ENCODE results near the gene SDCBP2. TPM values are rescaled to one million over a fixed set of nuclear protein-coding genes. Genes with fewer than 3 reads are reported as not detected.

SDCBP2 gene
- total and polyA plus RNA-seq, 7 experiments from 2014 or later, result 1.0 to 3.6 (median 1.4) TPM

GRCh38 chr20:1319462-1319861 is 9.5 kb downstream of the SDCBP2 start:
- Mint-ChIP-seq H3K4me1 (peaks cover 0 to 24% (median 0%) of the 10 kb centered on the region in 7 donors), H3K4me3 (no peak overlapping the region), H3K36me3 (peaks cover 0 to 12% (median 0%) of the 10 kb centered on the region in 5 donors), H3K27me3 (no peaks in the 10 kb centered on the region), H3K27ac (no peak overlapping the region), H3K9me3 (peaks cover 0 to 4% (median 0%) of the 10 kb centered on the region in 11 donors)
- CTCF ChIA-PET, result no interaction called here
- DNase-seq, result no peak
- ATAC-seq, result no peak
- peaks cover under 1 to 2% of the 10 kb centered on the region in 2 donors for H3K4me1 ChIP-seq (ENCODE audit: control insufficient read depth in 2 of 2, insufficient read depth in 2 of 2, low read length in 2 of 2)
- no peaks in the 10 kb centered on the region for H3K27me3 ChIP-seq (ENCODE audit: control insufficient read depth in 2 of 2, insufficient read depth in 2 of 2, low read length in 2 of 2)
- H3K4me3 ChIP-seq (ENCODE audit: low read length), result no peak overlapping the region
- POLR2A ChIA-PET, result interaction anchor here (1.1 kb wide), 1 partner anchor 16 kb away, joined by 3 read pairs; no protein-coding TSS in a partner anchor
- intact Hi-C loops (cut with micrococcal nuclease), result no loop called here
- no peak overlapping the region for H3K27ac ChIP-seq (ENCODE audit: low read depth, low read length)
- H3K9me3 ChIP-seq (ENCODE audit: control insufficient read depth in 2 of 3, low read length in 3 of 3), result no peaks in the 10 kb centered on the region
- H3K36me3 ChIP-seq (ENCODE audit: control insufficient read depth in 2 of 3, insufficient read depth in 3 of 3, low read length in 3 of 3), result no peaks in the 10 kb centered on the region

GRCh38 chr20:1319051-1319450 is 9.9 kb downstream of the SDCBP2 start:
- H3K4me1 ChIP-seq (ENCODE audit: control insufficient read depth in 2 of 2, insufficient read depth in 2 of 2, low read length in 2 of 2), result no peaks in the 10 kb centered on the region
- no peak for ATAC-seq
- peaks cover 0 to 22% (median 0%) of the 10 kb centered on the region in 7 donors for H3K4me1 Mint-ChIP-seq
- H3K27ac ChIP-seq (ENCODE audit: low read depth, low read length), result no peak overlapping the region
- H3K9me3 Mint-ChIP-seq, result peaks cover 0 to 4% (median 0%) of the 10 kb centered on the region in 11 donors
- peak overlapping the region in 1 of 9 donors; percentile 56 for H3K27ac Mint-ChIP-seq
- no peaks in the 10 kb centered on the region for H3K9me3 ChIP-seq (ENCODE audit: control insufficient read depth in 2 of 3, low read length in 3 of 3)
- intact Hi-C loops (cut with micrococcal nuclease), result no loop called here
- H3K36me3 ChIP-seq (ENCODE audit: control insufficient read depth in 2 of 3, insufficient read depth in 3 of 3, low read length in 3 of 3), result no peaks in the 10 kb centered on the region
- ChIA-PET POLR2A (no interaction called here), CTCF (interaction anchor here (0.9 kb wide), 1 partner anchor 149 kb away, joined by 3 read pairs; no protein-coding TSS in a partner anchor)
- H3K4me3 ChIP-seq (ENCODE audit: low read length), result no peak overlapping the region
- no peak for DNase-seq
- H3K36me3 Mint-ChIP-seq, result peaks cover 0 to 12% (median 0%) of the 10 kb centered on the region in 5 donors
- H3K4me3 Mint-ChIP-seq, result no peak overlapping the region
- no peaks in the 10 kb centered on the region for H3K27me3 ChIP-seq (ENCODE audit: control insufficient read depth in 2 of 2, insufficient read depth in 2 of 2, low read length in 2 of 2)
- H3K27me3 Mint-ChIP-seq, result no peaks in the 10 kb centered on the region

GRCh38 chr20:1317545-1318255 is 11.2 kb downstream of the SDCBP2 start:
- peak overlapping the region in 2 of 9 donors; percentile 13 to 45 for H3K27ac Mint-ChIP-seq
- POLR2A ChIA-PET, result interaction anchor here (0.5 kb wide), 1 partner anchor 77 kb away, joined by 3 read pairs; no protein-coding TSS in a partner anchor

GRCh38 chr20:1315804-1316203 is 13.1 kb downstream of the SDCBP2 start:
- ChIA-PET CTCF (interaction anchor here (0.6 to 2.3 kb wide), 3 partner anchors 121 to 150 kb away, joined by 3 to 11 read pairs (median 7); no protein-coding TSS in a partner anchor), POLR2A (no interaction called here)
- ATAC-seq (no peak), DNase-seq (no peak)
- Mint-ChIP-seq H3K4me1 (peaks cover 0 to 19% (median 4%) of the 10 kb centered on the region in 7 donors), H3K27ac (no peak overlapping the region), H3K9me3 (no peaks in the 10 kb centered on the region), H3K4me3 (no peak overlapping the region), H3K36me3 (peaks cover 0 to 5% (median 0%) of the 10 kb centered on the region in 5 donors), H3K27me3 (no peaks in the 10 kb centered on the region)
- Histone ChIP-seq H3K4me1 (ENCODE audit: control insufficient read depth in 2 of 2, insufficient read depth in 2 of 2, low read length in 2 of 2) (peaks cover 5 to 7% of the 10 kb centered on the region in 2 donors), H3K36me3 (ENCODE audit: control insufficient read depth in 2 of 3, insufficient read depth in 3 of 3, low read length in 3 of 3) (no peaks in the 10 kb centered on the region), H3K27ac (ENCODE audit: low read depth, low read length) (no peak overlapping the region), H3K9me3 (ENCODE audit: control insufficient read depth in 2 of 3, low read length in 3 of 3) (no peaks in the 10 kb centered on the region), H3K4me3 (ENCODE audit: low read length) (no peak overlapping the region), H3K27me3 (ENCODE audit: control insufficient read depth in 2 of 2, insufficient read depth in 2 of 2, low read length in 2 of 2) (no peaks in the 10 kb centered on the region)
- intact Hi-C loops (cut with micrococcal nuclease), result no loop called here

More at GRCh38 chr20:1317545-1318255, 11.2 kb downstream of the SDCBP2 start:
- Mint-ChIP-seq H3K4me3 (peak overlapping the region in 3 of 10 donors; percentile 13 to 65 (median 57)), H3K27me3 (no peaks in the 10 kb centered on the region), H3K4me1 (peaks cover 0 to 19% (median 4%) of the 10 kb centered on the region in 7 donors), H3K36me3 (peaks cover 0 to 12% (median 0%) of the 10 kb centered on the region in 5 donors), H3K9me3 (peaks cover 0 to 4% (median 0%) of the 10 kb centered on the region in 11 donors)
- Histone ChIP-seq H3K9me3 (ENCODE audit: control insufficient read depth in 2 of 3, low read length in 3 of 3) (no peaks in the 10 kb centered on the region), H3K27ac (ENCODE audit: low read depth, low read length) (no peak overlapping the region), H3K4me1 (ENCODE audit: control insufficient read depth in 2 of 2, insufficient read depth in 2 of 2, low read length in 2 of 2) (peaks cover 5 to 7% of the 10 kb centered on the region in 2 donors), H3K27me3 (ENCODE audit: control insufficient read depth in 2 of 2, insufficient read depth in 2 of 2, low read length in 2 of 2) (no peaks in the 10 kb centered on the region), H3K36me3 (ENCODE audit: control insufficient read depth in 2 of 3, insufficient read depth in 3 of 3, low read length in 3 of 3) (no peaks in the 10 kb centered on the region), H3K4me3 (ENCODE audit: low read length) (no peak overlapping the region)
- intact Hi-C loops (cut with micrococcal nuclease), result no loop called here
- CTCF ChIA-PET, result no interaction called here
- ATAC-seq, result no peak
- DNase-seq, result no peak

GRCh38 chr20:1313236-1313964 is 15.5 kb downstream of the SDCBP2 start:
- Histone ChIP-seq H3K27ac (ENCODE audit: low read depth, low read length) (no peak overlapping the region), H3K4me3 (ENCODE audit: low read length) (no peak overlapping the region), H3K36me3 (ENCODE audit: control insufficient read depth in 2 of 3, insufficient read depth in 3 of 3, low read length in 3 of 3) (no peaks in the 10 kb centered on the region), H3K4me1 (ENCODE audit: control insufficient read depth in 2 of 2, insufficient read depth in 2 of 2, low read length in 2 of 2) (peaks cover 5 to 7% of the 10 kb centered on the region in 2 donors), H3K9me3 (ENCODE audit: control insufficient read depth in 2 of 3, low read length in 3 of 3) (no peaks in the 10 kb centered on the region), H3K27me3 (ENCODE audit: control insufficient read depth in 2 of 2, insufficient read depth in 2 of 2, low read length in 2 of 2) (no peaks in the 10 kb centered on the region)
- peaks cover 0 to 2% (median 0%) of the 10 kb centered on the region in 5 donors for H3K36me3 Mint-ChIP-seq
- H3K4me1 Mint-ChIP-seq, result peaks cover 0 to 16% (median 4%) of the 10 kb centered on the region in 7 donors
- DNase-seq, result peak; percentile 41 to 69 (median 57)
- H3K27me3 Mint-ChIP-seq, result no peaks in the 10 kb centered on the region
- ChIA-PET CTCF (interaction anchor here (0.7 to 1.7 kb wide), 9 partner anchors 8 to 172 kb away, joined by 3 to 17 read pairs (median 3); partner anchors contain the start of gene SNPH), POLR2A (interaction anchor here (0.6 to 1.2 kb wide), 2 partner anchors 122 to 123 kb away, joined by 3 to 4 read pairs; no protein-coding TSS in a partner anchor)
- ATAC-seq, result peak; percentile 85
- H3K9me3 Mint-ChIP-seq, result no peaks in the 10 kb centered on the region
- intact Hi-C loops (cut with micrococcal nuclease), result loop anchor here (1.0 to 5.0 kb wide), 7 partner anchors 12 to 464 kb away; partner anchors contain the start of gene NSFL1C (in 1 of the 2)
- peak overlapping the region in 2 of 10 donors; percentile 28 to 34 for H3K4me3 Mint-ChIP-seq
- peak overlapping the region in 1 of 9 donors; percentile 48 for H3K27ac Mint-ChIP-seq

- ATAC-seq (no peak), DNase-seq (no peak)
- Histone ChIP-seq H3K36me3 (ENCODE audit: control insufficient read depth in 2 of 3, insufficient read depth in 3 of 3, low read length in 3 of 3) (no peaks in the 10 kb centered on the region), H3K27me3 (ENCODE audit: control insufficient read depth in 2 of 2, insufficient read depth in 2 of 2, low read length in 2 of 2) (no peaks in the 10 kb centered on the region), H3K4me3 (ENCODE audit: low read length) (no peak overlapping the region), H3K4me1 (ENCODE audit: control insufficient read depth in 2 of 2, insufficient read depth in 2 of 2, low read length in 2 of 2) (peaks cover 5 to 7% of the 10 kb centered on the region in 2 donors), H3K9me3 (ENCODE audit: control insufficient read depth in 2 of 3, low read length in 3 of 3) (no peaks in the 10 kb centered on the region), H3K27ac (ENCODE audit: low read depth, low read length) (no peak overlapping the region)
- intact Hi-C loops (cut with micrococcal nuclease), result loop anchor here (1.0 to 5.0 kb wide), 7 partner anchors 12 to 464 kb away; partner anchors contain the start of gene NSFL1C (in 1 of the 2)
- no peaks in the 10 kb centered on the region for H3K9me3 Mint-ChIP-seq
- H3K4me3 Mint-ChIP-seq, result peak overlapping the region in 1 of 10 donors; percentile 61
- H3K36me3 Mint-ChIP-seq, result peaks cover 0 to 2% (median 0%) of the 10 kb centered on the region in 5 donors
- ChIA-PET POLR2A (interaction anchor here (0.6 to 1.2 kb wide), 2 partner anchors 123 to 124 kb away, joined by 3 to 4 read pairs; no protein-coding TSS in a partner anchor), CTCF (interaction anchor here (0.5 to 1.7 kb wide), 11 partner anchors 9 to 172 kb away, joined by 3 to 17 read pairs (median 3); partner anchors contain the start of gene SNPH)
- no peaks in the 10 kb centered on the region for H3K27me3 Mint-ChIP-seq
- H3K27ac Mint-ChIP-seq, result no peak overlapping the region
- H3K4me1 Mint-ChIP-seq, result peaks cover 0 to 13% (median 4%) of the 10 kb centered on the region in 7 donors
Observed at GRCh38 chr20:1312904-1313235, 16.1 kb downstream of the SDCBP2 start.
